ENCODE measurements around the gene RPTOR.

Gene RPTOR

DNA sequence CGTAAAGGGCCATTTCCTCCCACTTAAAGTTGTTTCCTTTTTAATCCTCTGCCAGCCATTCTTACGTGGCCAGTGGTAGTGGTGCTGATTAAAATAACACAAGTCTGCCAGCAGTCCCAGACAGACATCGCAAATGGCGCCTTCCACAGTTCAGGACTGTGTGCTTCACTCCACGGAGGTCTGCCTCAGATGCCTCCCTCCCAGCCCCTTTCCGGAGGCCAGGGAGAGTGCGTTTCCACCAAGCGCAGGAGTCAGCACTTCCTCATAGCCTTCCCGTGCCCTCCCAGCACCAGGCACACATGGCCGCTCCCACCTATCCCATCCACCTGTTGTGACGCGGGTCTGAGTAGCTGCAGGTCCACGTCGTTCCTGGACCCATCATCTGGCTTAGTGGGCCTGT lies 205.6 kb downstream of the RPTOR start:
- no CpG with 5 or more reads among the region's 14 CpGs for WGBS, 2 donors (ENCODE audit: extremely low coverage in 2 of 2, insufficient read length in 2 of 2, insufficient replicate concordance in 1 of 2)
- Histone ChIP-seq H3K36me3 (replicated peaks in 1 of 2; ENCODE audit: control insufficient read depth in 2 of 2, insufficient read depth in 2 of 2, low read length in 2 of 2) (peaks cover 1 to 7% of the 10 kb centered on the region in 2 donors), H2AK5ac (ENCODE audit: low read depth, low read length) (no peak overlapping the region), H3K9ac (ENCODE audit: low read depth, low read length, poor library complexity) (no peak overlapping the region), H3K4me1 (ENCODE audit: control insufficient read depth in 2 of 2, insufficient read depth in 1 of 2, low read depth in 1 of 2, low read length in 2 of 2) (peaks cover 14 to 16% of the 10 kb centered on the region in 2 donors), H2BK120ac (ENCODE audit: low read depth, low read length) (no peak overlapping the region), H2AFZ (ENCODE audit: low read length) (no peak overlapping the region), H3K4me3 (ENCODE audit: low read length in 2 of 2) (peak overlapping the region in 1 of 2 donors; percentile 55), H3K27ac (replicated peaks; ENCODE audit: low read length) (no peak overlapping the region), H3K4me2 (ENCODE audit: insufficient read depth, low read length, poor library complexity, severe bottlenecking) (no peak overlapping the region), H3K79me1 (ENCODE audit: low read depth, low read length) (peaks cover 4% of the 10 kb centered on the region), H4K8ac (ENCODE audit: low read depth, low read length) (no peak overlapping the region), H3K23ac (ENCODE audit: low read depth, low read length, poor library complexity) (no peak overlapping the region), H3K18ac (ENCODE audit: low read length) (peak overlapping the region; percentile 42), H3K27me3 (ENCODE audit: control insufficient read depth in 3 of 3, insufficient read depth in 3 of 3, low read depth in 1 of 3, low read length in 3 of 3) (no peaks in the 10 kb centered on the region), H3K14ac (ENCODE audit: low read length) (no peak overlapping the region), H3K9me3 (replicated peaks in 1 of 2; ENCODE audit: control insufficient read depth in 2 of 2, insufficient read depth in 1 of 2, low read depth in 1 of 2, low read length in 2 of 2) (no peaks in the 10 kb centered on the region), H4K91ac (ENCODE audit: low read depth, low read length, poor library complexity) (no peak overlapping the region), H2BK5ac (ENCODE audit: low read length) (no peak overlapping the region), H2BK15ac (ENCODE audit: low read length) (no peak overlapping the region), H3K4ac (ENCODE audit: low read length) (no peak overlapping the region), H2BK12ac (ENCODE audit: low read length) (no peak overlapping the region)
- no peak for DNase-seq (ENCODE audit: low spot score)

DNA sequence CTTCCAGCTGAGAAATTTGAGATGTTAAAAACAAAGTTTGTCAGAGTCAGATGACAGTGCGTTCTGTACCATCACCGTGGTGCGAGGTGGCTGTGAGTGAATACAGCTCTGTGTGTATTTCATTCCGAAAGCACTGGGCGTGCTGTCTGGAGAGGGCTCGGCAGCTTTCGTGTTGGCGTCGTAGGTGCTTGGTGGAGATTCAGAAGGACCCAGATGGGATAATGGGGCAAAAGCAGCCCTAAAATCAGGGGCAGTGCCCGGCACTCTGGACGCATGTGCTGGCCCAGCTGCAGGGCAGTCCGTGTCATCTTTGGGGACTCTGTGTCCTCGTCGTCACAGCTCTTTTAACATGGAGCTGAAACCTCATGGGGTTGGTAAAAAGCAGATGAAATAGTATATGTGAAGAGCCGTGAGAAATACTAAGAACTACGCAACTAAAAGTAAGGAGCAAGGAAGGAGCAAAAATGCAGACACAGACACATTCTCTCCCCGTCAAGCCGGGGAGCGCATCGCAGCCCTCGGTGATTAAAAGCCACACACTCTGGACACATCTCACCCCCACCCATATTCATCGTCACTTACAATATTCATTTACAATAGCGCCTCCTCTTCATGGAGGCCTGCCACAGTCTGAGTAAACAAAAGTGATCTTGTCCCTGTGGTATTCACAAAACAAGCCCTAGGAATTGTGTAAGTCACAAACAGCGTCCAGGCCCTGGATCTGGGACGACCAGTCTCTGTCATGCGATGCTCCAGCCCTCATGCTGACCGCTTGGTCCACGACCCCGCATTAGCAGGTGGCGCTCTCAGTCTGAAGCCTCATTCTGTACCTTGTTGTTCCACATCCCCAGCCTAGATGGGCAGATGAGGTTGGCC lies 206.7 kb downstream of the RPTOR start:
- Histone ChIP-seq H2BK12ac (ENCODE audit: low read length) (no peak overlapping the region), H3K4me2 (ENCODE audit: insufficient read depth, low read length, poor library complexity, severe bottlenecking) (no peak overlapping the region), H4K8ac (ENCODE audit: low read depth, low read length) (no peak overlapping the region), H2AFZ (ENCODE audit: low read length) (peak overlapping the region; percentile 19), H3K9me3 (replicated peaks in 1 of 2; ENCODE audit: control insufficient read depth in 2 of 2, insufficient read depth in 1 of 2, low read depth in 1 of 2, low read length in 2 of 2) (no peaks in the 10 kb centered on the region), H3K4me3 (ENCODE audit: low read length in 2 of 2) (no peak overlapping the region), H2BK5ac (ENCODE audit: low read length) (no peak overlapping the region), H3K4me1 (ENCODE audit: control insufficient read depth in 2 of 2, insufficient read depth in 1 of 2, low read depth in 1 of 2, low read length in 2 of 2) (peaks cover 14 to 16% of the 10 kb centered on the region in 2 donors), H3K27ac (replicated peaks; ENCODE audit: low read length) (peak overlapping the region; percentile 48), H3K14ac (ENCODE audit: low read length) (no peak overlapping the region), H3K36me3 (replicated peaks in 1 of 2; ENCODE audit: control insufficient read depth in 2 of 2, insufficient read depth in 2 of 2, low read length in 2 of 2) (peaks cover 1 to 10% of the 10 kb centered on the region in 2 donors), H4K91ac (ENCODE audit: low read depth, low read length, poor library complexity) (no peak overlapping the region), H2BK120ac (ENCODE audit: low read depth, low read length) (no peak overlapping the region), H3K27me3 (ENCODE audit: control insufficient read depth in 3 of 3, insufficient read depth in 3 of 3, low read depth in 1 of 3, low read length in 3 of 3) (no peaks in the 10 kb centered on the region), H2AK5ac (ENCODE audit: low read depth, low read length) (no peak overlapping the region), H3K79me1 (ENCODE audit: low read depth, low read length) (peaks cover 4% of the 10 kb centered on the region), H3K4ac (ENCODE audit: low read length) (no peak overlapping the region), H3K18ac (ENCODE audit: low read length) (peak overlapping the region; percentile 69), H2BK15ac (ENCODE audit: low read length) (no peak overlapping the region), H3K23ac (ENCODE audit: low read depth, low read length, poor library complexity) (peak overlapping the region; percentile 8), H3K9ac (ENCODE audit: low read depth, low read length, poor library complexity) (no peak overlapping the region)
- DNase-seq (ENCODE audit: low spot score) = no peak
- WGBS, 2 donors (ENCODE audit: extremely low coverage in 2 of 2, insufficient read length in 2 of 2, insufficient replicate concordance in 1 of 2) = 100% methylated on average over 1 of the region's 30 CpGs; no CpG with 5 or more reads in 1 of the 2 donors

DNA sequence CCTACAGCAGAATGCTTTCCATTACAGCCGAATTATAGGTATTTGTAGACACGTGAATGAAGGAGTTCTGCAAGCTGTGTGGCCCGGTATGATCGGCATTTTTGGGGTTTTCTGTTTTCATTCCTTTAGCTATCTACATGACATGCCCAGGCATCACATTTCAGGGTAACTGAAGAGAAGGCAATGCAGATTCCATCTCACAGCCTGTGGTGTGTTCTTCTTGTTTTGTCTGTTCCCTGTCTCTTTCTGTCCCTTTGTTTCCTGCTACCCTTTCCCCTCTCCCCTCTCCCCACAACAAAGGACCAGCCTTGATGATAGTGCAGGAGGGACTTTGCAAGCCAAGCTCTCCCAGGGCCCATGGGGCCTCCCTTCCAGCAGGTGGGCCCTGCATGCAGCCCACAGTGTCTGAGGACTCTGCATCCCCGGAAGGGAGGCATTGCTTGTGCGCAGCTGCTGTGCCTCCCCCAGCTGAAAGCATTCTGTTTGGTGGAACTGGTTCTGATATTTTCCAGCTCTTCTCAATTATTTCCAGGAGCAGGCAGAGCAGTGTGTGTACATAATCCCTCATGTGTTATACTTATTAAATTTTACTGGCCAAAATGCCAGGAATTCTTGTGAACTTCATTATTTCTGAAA lies 207.4 kb downstream of the RPTOR start:
- Histone ChIP-seq H2AFZ (ENCODE audit: low read length) (peak overlapping the region; percentile 19), H4K91ac (ENCODE audit: low read depth, low read length, poor library complexity) (no peak overlapping the region), H4K8ac (ENCODE audit: low read depth, low read length) (no peak overlapping the region), H2BK120ac (ENCODE audit: low read depth, low read length) (no peak overlapping the region), H3K36me3 (replicated peaks in 1 of 2; ENCODE audit: control insufficient read depth in 2 of 2, insufficient read depth in 2 of 2, low read length in 2 of 2) (peaks cover 1 to 12% of the 10 kb centered on the region in 2 donors), H3K23ac (ENCODE audit: low read depth, low read length, poor library complexity) (no peak overlapping the region), H2BK12ac (ENCODE audit: low read length) (no peak overlapping the region), H3K27ac (replicated peaks; ENCODE audit: low read length) (peak overlapping the region; percentile 48), H3K4me3 (ENCODE audit: low read length in 2 of 2) (no peak overlapping the region), H3K27me3 (ENCODE audit: control insufficient read depth in 3 of 3, insufficient read depth in 3 of 3, low read depth in 1 of 3, low read length in 3 of 3) (no peaks in the 10 kb centered on the region), H2AK5ac (ENCODE audit: low read depth, low read length) (no peak overlapping the region), H3K9me3 (replicated peaks in 1 of 2; ENCODE audit: control insufficient read depth in 2 of 2, insufficient read depth in 1 of 2, low read depth in 1 of 2, low read length in 2 of 2) (no peaks in the 10 kb centered on the region), H3K14ac (ENCODE audit: low read length) (no peak overlapping the region), H3K18ac (ENCODE audit: low read length) (peak overlapping the region; percentile 19), H3K4me1 (ENCODE audit: control insufficient read depth in 2 of 2, insufficient read depth in 1 of 2, low read depth in 1 of 2, low read length in 2 of 2) (peaks cover 14 to 16% of the 10 kb centered on the region in 2 donors), H3K9ac (ENCODE audit: low read depth, low read length, poor library complexity) (no peak overlapping the region), H2BK5ac (ENCODE audit: low read length) (no peak overlapping the region), H3K79me1 (ENCODE audit: low read depth, low read length) (peaks cover 4% of the 10 kb centered on the region), H2BK15ac (ENCODE audit: low read length) (no peak overlapping the region), H3K4me2 (ENCODE audit: insufficient read depth, low read length, poor library complexity, severe bottlenecking) (no peak overlapping the region), H3K4ac (ENCODE audit: low read length) (no peak overlapping the region)
- peak; percentile 30 for DNase-seq (ENCODE audit: low spot score)
- WGBS, 2 donors (ENCODE audit: extremely low coverage in 2 of 2, insufficient read length in 2 of 2, insufficient replicate concordance in 1 of 2) = no CpG with 5 or more reads among the region's 6 CpGs

DNA sequence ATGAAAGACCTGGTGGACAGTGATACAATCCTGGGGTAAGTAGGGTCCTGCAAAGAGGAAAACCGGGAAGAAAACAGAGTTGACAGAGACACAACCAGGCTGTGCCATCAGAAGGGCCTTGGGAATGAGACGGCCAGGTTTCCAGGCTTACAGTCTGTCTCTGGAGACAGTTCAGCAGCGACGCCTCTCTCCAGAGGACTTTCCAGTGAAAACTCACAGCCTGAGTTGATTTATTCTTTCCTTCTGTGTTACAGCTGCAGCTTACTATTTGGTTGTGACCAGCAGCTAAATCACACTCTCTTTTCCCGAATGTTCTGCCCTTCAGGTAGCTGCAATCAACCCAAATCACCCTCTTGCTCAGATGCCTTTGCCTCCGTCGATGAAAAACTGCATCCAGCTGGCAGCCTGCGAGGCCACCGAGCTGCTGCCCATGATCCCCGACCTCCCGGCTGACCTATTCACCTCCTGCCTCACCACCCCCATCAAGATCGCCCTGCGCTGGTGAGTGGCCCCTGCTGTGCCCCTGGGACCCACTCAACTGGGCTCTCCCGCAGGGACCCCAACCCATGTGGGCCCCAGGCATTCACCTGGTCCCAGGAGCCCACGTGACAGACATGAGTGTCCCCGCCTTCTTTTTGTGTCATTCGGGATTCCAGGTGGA lies 209.2 kb downstream of the RPTOR start:
- no peak overlapping the region for H2BK120ac ChIP-seq (ENCODE audit: low read depth, low read length)
- H3K36me3 ChIP-seq (replicated peaks in 1 of 2; ENCODE audit: control insufficient read depth in 2 of 2, insufficient read depth in 2 of 2, low read length in 2 of 2) = peaks cover 1 to 12% of the 10 kb centered on the region in 2 donors
- H3K4ac ChIP-seq (ENCODE audit: low read length) = no peak overlapping the region
- peaks cover 14 to 16% of the 10 kb centered on the region in 2 donors for H3K4me1 ChIP-seq (ENCODE audit: control insufficient read depth in 2 of 2, insufficient read depth in 1 of 2, low read depth in 1 of 2, low read length in 2 of 2)
- H3K27ac ChIP-seq (replicated peaks; ENCODE audit: low read length) = no peak overlapping the region
- no peak overlapping the region for H3K23ac ChIP-seq (ENCODE audit: low read depth, low read length, poor library complexity)
- WGBS, 2 donors (ENCODE audit: extremely low coverage in 2 of 2, insufficient read length in 2 of 2, insufficient replicate concordance in 1 of 2) = no CpG with 5 or more reads among the region's 17 CpGs
- no peak overlapping the region for H2AFZ ChIP-seq (ENCODE audit: low read length)
- no peak overlapping the region for H2BK15ac ChIP-seq (ENCODE audit: low read length)
- DNase-seq (ENCODE audit: low spot score) = no peak
- no peak overlapping the region for H3K9ac ChIP-seq (ENCODE audit: low read depth, low read length, poor library complexity)
- no peak overlapping the region for H4K91ac ChIP-seq (ENCODE audit: low read depth, low read length, poor library complexity)
- no peak overlapping the region for H2AK5ac ChIP-seq (ENCODE audit: low read depth, low read length)
- no peaks in the 10 kb centered on the region for H3K9me3 ChIP-seq (replicated peaks in 1 of 2; ENCODE audit: control insufficient read depth in 2 of 2, insufficient read depth in 1 of 2, low read depth in 1 of 2, low read length in 2 of 2)
- H3K79me1 ChIP-seq (ENCODE audit: low read depth, low read length) = peaks cover 2% of the 10 kb centered on the region
- no peak overlapping the region for H3K14ac ChIP-seq (ENCODE audit: low read length)
- H2BK12ac ChIP-seq (ENCODE audit: low read length) = no peak overlapping the region
- H2BK5ac ChIP-seq (ENCODE audit: low read length) = no peak overlapping the region
- H4K8ac ChIP-seq (ENCODE audit: low read depth, low read length) = no peak overlapping the region
- no peaks in the 10 kb centered on the region for H3K27me3 ChIP-seq (ENCODE audit: control insufficient read depth in 3 of 3, insufficient read depth in 3 of 3, low read depth in 1 of 3, low read length in 3 of 3)
- H3K18ac ChIP-seq (ENCODE audit: low read length) = no peak overlapping the region
- H3K4me2 ChIP-seq (ENCODE audit: insufficient read depth, low read length, poor library complexity, severe bottlenecking) = no peak overlapping the region
- no peak overlapping the region for H3K4me3 ChIP-seq (ENCODE audit: low read length in 2 of 2)

All from neuronal stem cell (in vitro differentiated cells).